Measurements from ENCODE around the gene RSL24D1.
"Not testable (repeated sequence)": the region's sequence is repeated elsewhere in the genome, so short reads cannot be mapped to it uniquely, and the experiment has no call there.

Gene RSL24D1

DNA sequence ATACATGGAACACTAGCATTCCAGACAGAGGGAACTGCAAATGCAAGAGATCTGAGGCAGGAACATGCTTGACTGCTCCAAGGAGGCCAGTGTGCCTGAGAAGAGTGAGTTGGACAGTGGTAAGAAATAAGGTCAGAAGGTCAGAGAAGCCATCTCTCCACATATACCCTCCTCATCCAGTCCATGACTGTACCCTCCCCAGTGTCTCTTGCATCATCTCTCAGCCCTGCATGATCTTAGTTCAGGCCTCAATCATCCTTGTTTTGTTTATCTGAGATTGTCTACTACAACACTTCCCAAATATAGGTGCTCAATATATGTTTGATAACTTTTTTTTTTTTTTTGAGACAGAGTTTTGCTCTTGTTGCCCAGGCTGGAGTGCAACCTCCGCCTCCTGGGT, 5.5 kb upstream of the RSL24D1 start:
- no peak for DNase-seq

- DNase-seq = no peak
These were observed 2.0 kb upstream of the RSL24D1 start for GRCh38 chr15:55198706-55199105.

GRCh38 chr15:55197719-55198118, 978 bp upstream of the RSL24D1 start:
- DNase-seq = no peak

GRCh38 chr15:55197362-55197705, 593 bp upstream of the RSL24D1 start:
- DNase-seq = no peak

GRCh38 chr15:55195996-55196395, 745 bp downstream of the RSL24D1 start:
- DNase-seq = no peak

- DNase-seq = no peak
These were observed 2.5 kb downstream of the RSL24D1 start for GRCh38 chr15:55194256-55194655.

GRCh38 chr15:55186331-55186730, 10.4 kb downstream of the RSL24D1 start:
- DNase-seq = no peak

DNA sequence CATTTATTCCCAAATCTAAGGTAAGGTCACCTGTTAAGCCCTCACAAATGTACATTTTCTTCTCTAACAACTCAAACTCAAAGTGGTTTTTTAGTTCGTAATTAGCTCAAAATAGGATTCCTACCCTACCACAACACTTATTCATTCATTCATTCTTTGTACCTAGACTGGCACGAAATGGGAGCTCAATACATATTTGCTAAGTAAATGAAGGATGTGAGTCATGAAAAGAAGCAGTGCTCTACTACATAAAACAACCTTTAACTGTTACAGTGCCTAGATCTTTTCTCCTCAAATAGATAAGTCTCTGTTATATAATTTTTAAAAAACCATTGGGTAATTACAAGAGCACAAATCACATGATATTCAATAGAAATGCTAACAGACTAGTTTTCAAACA, 13.1 kb downstream of the RSL24D1 start:
- no peak for DNase-seq

- no peak for DNase-seq
These were observed 17.6 kb downstream of the RSL24D1 start for GRCh38 chr15:55179141-55179540.

GRCh38 chr15:55170361-55170760, 26.4 kb downstream of the RSL24D1 start:
- DNase-seq = no peak

DNA sequence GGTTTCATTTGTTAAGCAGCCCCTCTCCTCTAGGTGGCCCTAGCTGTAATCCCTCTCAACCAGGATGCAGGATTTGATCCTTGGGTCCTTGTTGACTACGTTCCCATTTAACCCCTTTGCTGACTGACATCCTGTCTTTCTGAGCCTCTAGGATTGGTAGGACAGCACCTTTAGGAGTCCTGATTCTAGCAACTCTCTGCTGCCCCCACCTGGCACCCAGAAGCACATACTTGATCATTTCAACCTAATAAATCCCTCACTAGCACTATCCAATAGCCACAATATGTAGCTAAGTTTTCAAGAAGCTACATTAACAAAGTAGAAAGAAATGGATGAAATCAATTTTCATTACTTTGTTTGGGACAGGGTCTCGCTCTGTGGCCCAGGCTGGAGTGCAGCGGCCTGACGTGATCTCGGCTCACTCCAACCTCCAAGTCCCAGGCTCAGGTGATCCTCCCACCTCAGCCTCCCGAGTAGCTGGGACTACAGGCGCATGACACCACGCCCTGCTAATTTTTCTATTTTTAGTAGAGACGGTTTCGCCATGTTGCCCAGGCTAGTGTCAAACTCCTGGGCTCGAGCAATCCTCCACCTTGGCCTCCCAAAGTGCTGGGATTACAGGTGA, 28.3 kb downstream of the RSL24D1 start:
- peak; percentile 77 for DNase-seq

- no peak for DNase-seq
These were observed 32.5 kb downstream of the RSL24D1 start for GRCh38 chr15:55164284-55164683.

DNA sequence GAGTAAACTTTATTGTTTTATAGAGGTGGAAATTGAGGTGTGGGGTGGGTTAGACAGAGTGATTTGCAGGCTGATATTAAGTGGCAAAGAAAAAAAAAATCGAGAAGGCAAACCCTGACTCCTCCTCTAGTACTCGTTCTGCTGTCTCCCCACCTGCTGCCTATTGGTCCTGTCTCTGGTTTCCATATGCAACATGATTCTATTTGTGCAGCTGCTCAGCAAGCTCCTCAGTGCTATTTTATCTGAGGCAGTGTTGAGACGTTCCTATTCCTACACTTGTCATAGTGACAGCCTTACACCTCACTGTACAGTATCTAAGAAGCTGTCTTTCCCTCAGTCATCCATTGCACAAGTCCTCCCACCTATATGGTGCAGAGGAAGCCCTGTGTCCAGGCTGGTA, 45.1 kb downstream of the RSL24D1 start:
- DNase-seq = peak; percentile 85

- not testable (repeated sequence) for DNase-seq
These were observed 53.6 kb downstream of the RSL24D1 start for GRCh38 chr15:55143132-55143531.

GRCh38 chr15:55133972-55134371, 62.8 kb downstream of the RSL24D1 start:
- no peak for DNase-seq

- DNase-seq = no peak
These were observed 64.1 kb downstream of the RSL24D1 start for GRCh38 chr15:55132672-55133071.
